HEK293 (cell line): ENCODE measurements around the gene ME3.
"Not testable (repeated sequence)": the region's sequence is repeated elsewhere in the genome, so short reads cannot be mapped to it uniquely, and the experiment has no call there.

Experiments
- CTCF ChIA-PET: fragments of 350-600 bp; formaldehyde crosslinking; extraction: SDS; loops from one replicate; lab custom pipeline; 2021; ENCODE audit warnings: antibody characterized with exemption; lab: Yijun Ruan, JAX
- POLR2A ChIA-PET: fragments of 300-600 bp; formaldehyde crosslinking; extraction: SDS; loops from one replicate; lab custom pipeline; 2020; ENCODE audit warnings: antibody characterized with exemption, inconsistent platforms; lab: Yijun Ruan, JAX
- H3K27ac ChIP-seq: fragments of 200-500 bp; sonication (Bioruptor generic); 2 replicates; pipeline ENCODE4 v1.5.1; 2014; ENCODE audit warnings: low read depth, low read length, control low read depth, inconsistent platforms; ENCODE audit errors: extremely low read depth
- H3K36me3 ChIP-seq, 2 experiments: fragments of 200-500 bp in 1 of 2; sonication (Bioruptor generic) in 1 of 2; 1 replicate in 1 of 2; 2 replicates in 1 of 2; pipeline ENCODE4 v1.5.1; 2014 to 2017; ENCODE audit warnings: inconsistent platforms in 2 of 2, low read length in 2 of 2; ENCODE audit not compliant: control insufficient read depth in 2 of 2, insufficient read depth in 1 of 2
- H3K4me1 ChIP-seq: fragments of 200-500 bp; sonication (Bioruptor generic); 2 replicates; pipeline ENCODE4 v1.5.1; 2014; ENCODE audit warnings: mild to moderate bottlenecking, low read length, inconsistent platforms; ENCODE audit not compliant: control insufficient read depth, insufficient read depth
- H3K4me3 ChIP-seq: 2 replicates; pipeline ENCODE4 v1.5.1; 2011; ENCODE audit warnings: low read depth, mild to moderate bottlenecking, control low read depth, low read length, moderate library complexity
- H3K9me3 ChIP-seq: fragments of 200-500 bp; sonication (Bioruptor generic); 2 replicates; pipeline ENCODE4 v1.5.1; 2014; ENCODE audit warnings: low read depth, low read length, inconsistent platforms; ENCODE audit not compliant: control insufficient read depth, insufficient read depth
- BCL6B ChIP-seq: fragments of 450-650 bp; formaldehyde crosslinking; IDR thresholded peaks from 2 replicates; pipeline ENCODE4 v1.5.1; 2017; ENCODE audit warnings: missing biosample characterization, missing genetic modification characterization
- FEZF1 ChIP-seq: fragments of 450-650 bp; formaldehyde crosslinking; IDR thresholded peaks from 2 replicates; pipeline ENCODE4 v1.5.1; 2016; ENCODE audit warnings: missing biosample characterization, missing genetic modification characterization
- GLI2 ChIP-seq: fragments of 450-650 bp; formaldehyde crosslinking; IDR thresholded peaks from 2 replicates; pipeline ENCODE4; 2017; ENCODE audit warnings: missing biosample characterization, missing genetic modification characterization, low read depth, borderline replicate concordance
- HOXD13 ChIP-seq: sonication (generic); formaldehyde crosslinking; IDR thresholded peaks from 2 replicates; pipeline ENCODE4 v1.8.0; 2022; ENCODE audit warnings: missing genetic modification reagents, borderline replicate concordance
- OSR2 ChIP-seq: fragments of 450-650 bp; formaldehyde crosslinking; IDR thresholded peaks from 2 replicates; pipeline ENCODE4 v1.5.1; 2016; ENCODE audit warnings: missing biosample characterization, missing genetic modification characterization
- PRDM1 ChIP-seq: fragments of 450-650 bp; formaldehyde crosslinking; IDR thresholded peaks from 2 replicates; pipeline ENCODE4; 2016; ENCODE audit warnings: missing biosample characterization, missing genetic modification characterization
- SP7 ChIP-seq: fragments of 450-650 bp; formaldehyde crosslinking; IDR thresholded peaks from 2 replicates; pipeline ENCODE4 v1.5.1; 2016; ENCODE audit warnings: missing biosample characterization, missing genetic modification characterization
- TRIM28 ChIP-seq: IDR thresholded peaks from 2 replicates; pipeline ENCODE4 v1.6.1; 2011; ENCODE audit warnings: low read length, control low read depth, borderline replicate concordance
- ZBTB49 ChIP-seq: fragments of 450-650 bp; formaldehyde crosslinking; IDR thresholded peaks from 2 replicates; pipeline ENCODE4 v1.5.1; 2016; ENCODE audit warnings: missing biosample characterization, missing genetic modification characterization, low read depth
- ZFP3 ChIP-seq: fragments of 450-650 bp; formaldehyde crosslinking; IDR thresholded peaks from 2 replicates; pipeline ENCODE4 v1.5.1; 2016; ENCODE audit warnings: low read depth, missing biosample characterization, missing genetic modification characterization
- ZNF146 ChIP-seq: fragments of 450-650 bp; formaldehyde crosslinking; IDR thresholded peaks from 2 replicates; pipeline ENCODE4 v1.5.1; 2016; ENCODE audit warnings: missing biosample characterization, missing genetic modification characterization
- ZNF157 ChIP-seq: fragments of 450-650 bp; formaldehyde crosslinking; IDR thresholded peaks from 2 replicates; pipeline ENCODE4 v1.5.1; 2016; ENCODE audit warnings: missing biosample characterization, missing genetic modification characterization
- ZNF280D ChIP-seq: fragments of 450-650 bp; formaldehyde crosslinking; IDR thresholded peaks from 2 replicates; pipeline ENCODE4 v1.5.1; 2016; ENCODE audit warnings: missing biosample characterization, missing genetic modification characterization
- ZNF292 ChIP-seq: fragments of 450-650 bp; formaldehyde crosslinking; IDR thresholded peaks from 2 replicates; pipeline ENCODE4 v1.5.1; 2016; ENCODE audit warnings: low read depth, missing biosample characterization, missing genetic modification characterization, borderline replicate concordance
- ZNF335 ChIP-seq: fragments of 450-650 bp; formaldehyde crosslinking; conservative IDR thresholded peaks from 2 replicates; pipeline ENCODE4 v1.5.1; 2016; ENCODE audit warnings: missing biosample characterization, missing genetic modification characterization
- ZNF433 ChIP-seq: fragments of 450-650 bp; formaldehyde crosslinking; IDR thresholded peaks from 2 replicates; pipeline ENCODE4 v1.5.1; 2016; ENCODE audit warnings: missing biosample characterization, missing genetic modification characterization, low read depth
- ZNF580 ChIP-seq: fragments of 450-650 bp; formaldehyde crosslinking; IDR thresholded peaks from 2 replicates; pipeline ENCODE4 v1.5.1; 2016; ENCODE audit warnings: missing biosample characterization, missing genetic modification characterization
- ZNF585B ChIP-seq: fragments of 450-650 bp; formaldehyde crosslinking; IDR thresholded peaks from 2 replicates; pipeline ENCODE4 v1.5.1; 2016; ENCODE audit warnings: missing biosample characterization, missing genetic modification characterization
- ZNF629 ChIP-seq: fragments of 450-650 bp; formaldehyde crosslinking; IDR thresholded peaks from 2 replicates; pipeline ENCODE4 v1.5.1; 2017; ENCODE audit warnings: missing biosample characterization, missing genetic modification characterization
- ZNF792 ChIP-seq: fragments of 450-650 bp; formaldehyde crosslinking; IDR thresholded peaks from 2 replicates; pipeline ENCODE4 v1.5.1; 2016; ENCODE audit warnings: missing biosample characterization, missing genetic modification characterization
- ZNF843 ChIP-seq: fragments of 450-650 bp; formaldehyde crosslinking; IDR thresholded peaks from 2 replicates; pipeline ENCODE4 v1.5.1; 2016; ENCODE audit warnings: missing biosample characterization, missing genetic modification characterization
- ZSCAN23 ChIP-seq: fragments of 450-650 bp; formaldehyde crosslinking; IDR thresholded peaks from 2 replicates; pipeline ENCODE4 v1.5.1; 2016; ENCODE audit warnings: missing biosample characterization, missing genetic modification characterization
- ZXDB ChIP-seq: fragments of 450-650 bp; formaldehyde crosslinking; IDR thresholded peaks from 2 replicates; pipeline ENCODE4 v1.5.1; 2016; ENCODE audit warnings: missing biosample characterization, missing genetic modification characterization

Gene ME3

GRCh38 chr11:86523738-86524619 is 148.4 kb downstream of the ME3 start (continued):
- no peak for TF ChIP-seq ZNF292 (tag by site-specific recombination)
- no peak for TF ChIP-seq ZFP3
- peak; percentile 80 for TF ChIP-seq FEZF1 (tag by site-specific recombination)
- TF ChIP-seq ZBTB49 (tag by site-specific recombination) = no peak

GRCh38 chr11:86522512-86522911 is 149.9 kb downstream of the ME3 start:
- TF ChIP-seq ZNF580 (tag by site-specific recombination) (peak; percentile 66), ZNF280D (0 out of 2 replicates have a peak, but pooled peaks have one; percentile 37), ZNF146 (tag by site-specific recombination) (peak; percentile 99)
- H3K27ac ChIP-seq, H3K36me3 ChIP-seq, H3K4me3 ChIP-seq, POLR2A ChIA-PET, H3K9me3 ChIP-seq, CTCF ChIA-PET: not testable (repeated sequence)
- peaks cover 23% of the 10 kb centered on the region for H3K4me1 ChIP-seq

- H3K27ac ChIP-seq = peak overlapping the region; percentile 93
- ChIA-PET POLR2A (interaction anchor here (1.7 to 2.9 kb wide), 2 partner anchors 35 to 59 kb away, joined by 8 to 10 read pairs; no protein-coding TSS in a partner anchor), CTCF (interaction anchor here (0.6 to 2.8 kb wide), 6 partner anchors 18 to 565 kb away, joined by 3 to 12 read pairs (median 6); no protein-coding TSS in a partner anchor)
- no peaks in the 10 kb centered on the region for H3K9me3 ChIP-seq
- H3K4me3 ChIP-seq = no peak overlapping the region
- peaks cover 32% of the 10 kb centered on the region for H3K4me1 ChIP-seq
- no peaks in the 10 kb centered on the region for H3K36me3 ChIP-seq
- TF ChIP-seq ZNF157 = no peak
- TF ChIP-seq ZSCAN23 (tag by site-specific recombination) = no peak
- TF ChIP-seq ZNF629 (tag by site-specific recombination) = peak; percentile 57
- TF ChIP-seq ZNF843 (tag by site-specific recombination) = peak; percentile 47; the same call in 1 of the 2 replicates
- peak; percentile 62 for TF ChIP-seq FEZF1 (tag by site-specific recombination)
- TF ChIP-seq SP7 (tag by site-specific recombination) = peak; percentile 74
- TF ChIP-seq ZNF792 (tag by site-specific recombination) = no peak
- TF ChIP-seq ZNF585B (tag by site-specific recombination) = no peak
- peak; percentile 67 for TF ChIP-seq OSR2 (tag by site-specific recombination)
- peak; percentile 76; the same call in 1 of the 2 replicates for TF ChIP-seq TRIM28
- TF ChIP-seq ZXDB (tag by site-specific recombination) = peak; percentile 73
- TF ChIP-seq ZNF335 = 0 out of 2 replicates have a peak, but pooled peaks have one; percentile 17
- TF ChIP-seq GLI2 (tag by site-specific recombination) = no peak
- no peak for TF ChIP-seq ZNF433 (tag by site-specific recombination)
- peak; percentile 88 for TF ChIP-seq BCL6B
- TF ChIP-seq PRDM1 (tag by site-specific recombination) = 0 out of 2 replicates have a peak, but pooled peaks have one; percentile 22
- no peak for TF ChIP-seq HOXD13
Measured at GRCh38 chr11:86519064-86519911, 153.1 kb downstream of the ME3 start.
